GM12874 (cell line): ENCODE results near the gene RTBDN.

ENCODE experiments used
- TF ChIP-seq, protein P1 (sequence below): IDR thresholded peaks from 2 replicates; pipeline ENCODE4 v1.5.1; 2011; ENCODE audit warnings: low read depth, mild to moderate bottlenecking, control low read depth, low read length, moderate library complexity; ENCODE audit not compliant: insufficient read depth

The RTBDN gene

DNA sequence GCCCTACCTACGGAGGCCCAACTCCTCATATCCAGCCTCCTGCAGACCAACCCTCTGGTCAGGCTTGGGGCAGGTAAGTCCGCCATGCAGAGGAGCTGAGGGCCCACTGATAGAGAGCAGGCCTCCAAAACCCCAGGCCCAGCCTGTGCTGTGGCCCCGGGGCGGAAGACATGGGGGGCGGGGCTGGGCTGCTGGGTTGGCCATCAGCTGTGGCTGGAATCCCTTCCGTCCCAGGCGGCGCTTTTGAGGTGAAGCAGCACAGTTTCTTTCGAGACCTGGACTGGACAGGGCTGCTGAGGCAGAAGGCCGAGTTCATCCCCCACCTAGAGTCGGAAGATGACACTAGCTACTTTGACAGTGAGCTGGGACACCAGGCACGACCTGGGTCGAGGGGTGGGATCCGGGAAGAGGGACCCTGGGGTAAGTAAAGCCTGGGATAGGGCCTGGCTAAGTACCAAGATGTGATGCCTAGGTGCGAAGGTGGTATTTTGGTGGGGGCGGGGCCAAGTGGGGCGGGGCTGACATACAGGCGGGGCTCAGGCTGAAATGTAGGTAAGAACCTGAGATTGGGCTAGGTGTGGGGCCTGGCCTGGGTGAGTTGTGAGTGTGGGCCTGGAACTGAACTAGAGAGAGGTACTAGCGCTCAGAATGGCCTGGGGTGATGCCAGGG is 31.5 kb upstream of the RTBDN start:
- TF ChIP-seq, protein P1, sequence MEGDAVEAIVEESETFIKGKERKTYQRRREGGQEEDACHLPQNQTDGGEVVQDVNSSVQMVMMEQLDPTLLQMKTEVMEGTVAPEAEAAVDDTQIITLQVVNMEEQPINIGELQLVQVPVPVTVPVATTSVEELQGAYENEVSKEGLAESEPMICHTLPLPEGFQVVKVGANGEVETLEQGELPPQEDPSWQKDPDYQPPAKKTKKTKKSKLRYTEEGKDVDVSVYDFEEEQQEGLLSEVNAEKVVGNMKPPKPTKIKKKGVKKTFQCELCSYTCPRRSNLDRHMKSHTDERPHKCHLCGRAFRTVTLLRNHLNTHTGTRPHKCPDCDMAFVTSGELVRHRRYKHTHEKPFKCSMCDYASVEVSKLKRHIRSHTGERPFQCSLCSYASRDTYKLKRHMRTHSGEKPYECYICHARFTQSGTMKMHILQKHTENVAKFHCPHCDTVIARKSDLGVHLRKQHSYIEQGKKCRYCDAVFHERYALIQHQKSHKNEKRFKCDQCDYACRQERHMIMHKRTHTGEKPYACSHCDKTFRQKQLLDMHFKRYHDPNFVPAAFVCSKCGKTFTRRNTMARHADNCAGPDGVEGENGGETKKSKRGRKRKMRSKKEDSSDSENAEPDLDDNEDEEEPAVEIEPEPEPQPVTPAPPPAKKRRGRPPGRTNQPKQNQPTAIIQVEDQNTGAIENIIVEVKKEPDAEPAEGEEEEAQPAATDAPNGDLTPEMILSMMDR, result no peak

- TF ChIP-seq, protein P1, result no peak
Measured at GRCh38 chr19:12864721-12865715, 30.6 kb upstream of the RTBDN start.

DNA sequence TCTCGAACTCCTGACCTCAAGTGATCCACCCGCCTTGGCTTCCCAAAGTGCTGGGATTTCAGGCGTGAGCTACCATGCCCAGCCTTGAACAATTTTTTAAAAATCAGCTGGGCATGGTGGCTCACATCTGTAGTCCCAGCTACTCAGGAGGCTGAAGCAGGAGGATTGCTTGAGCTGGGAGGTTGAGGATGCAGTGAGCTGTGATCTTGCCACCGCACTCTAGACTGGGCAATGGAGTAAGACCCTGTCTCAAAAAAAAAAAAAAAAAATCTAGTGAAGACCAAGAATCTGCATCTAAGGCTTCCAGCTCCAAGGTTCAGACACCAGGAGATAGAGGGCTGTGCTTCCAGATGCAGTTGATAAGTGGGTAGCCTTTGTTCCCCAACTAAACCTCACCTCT is 29.8 kb upstream of the RTBDN start:
- TF ChIP-seq, protein P1, result no peak

- TF ChIP-seq, protein P1, result no peak
Measured at GRCh38 chr19:12859546-12859945, 25.2 kb upstream of the RTBDN start.

- TF ChIP-seq, protein P1, result no peak
Measured at GRCh38 chr19:12858041-12858928, 23.9 kb upstream of the RTBDN start.

DNA sequence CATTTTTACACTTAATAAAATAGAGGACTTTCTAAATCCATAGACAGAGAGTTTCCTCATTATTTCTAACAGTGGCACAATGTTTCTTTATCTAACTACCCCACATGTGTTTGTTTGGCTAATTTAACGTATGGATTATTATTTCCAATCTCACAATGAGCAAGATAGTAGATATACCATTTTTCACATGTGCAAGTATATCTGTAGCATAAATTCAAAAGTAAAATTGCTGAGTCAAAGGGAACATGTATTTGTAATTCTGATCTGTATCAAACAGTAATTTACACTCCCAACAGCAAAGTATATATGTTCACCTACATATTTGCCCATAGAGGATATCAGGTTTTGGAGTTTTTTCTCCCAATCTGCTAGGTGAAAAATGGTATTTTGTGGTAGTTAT is 22.3 kb upstream of the RTBDN start:
- TF ChIP-seq, protein P1, result no peak
